NCI-H69 (cell line): ENCODE data around the gene BAIAP2.
A peak's percentile ranks its signal among the peaks of the same experiment; 100 is the strongest.

ENCODE experiments used
- DNase-seq: peaks from one replicate; lab custom pipeline; 2025; lab: John Stamatoyannopoulos, UW

Gene BAIAP2

GRCh38 chr17:81109957-81110356, 75.0 kb downstream of the BAIAP2 start:
- DNase-seq: no peak

- no peak for DNase-seq
Observed at GRCh38 chr17:81110488-81111040, 75.6 kb downstream of the BAIAP2 start.

DNA sequence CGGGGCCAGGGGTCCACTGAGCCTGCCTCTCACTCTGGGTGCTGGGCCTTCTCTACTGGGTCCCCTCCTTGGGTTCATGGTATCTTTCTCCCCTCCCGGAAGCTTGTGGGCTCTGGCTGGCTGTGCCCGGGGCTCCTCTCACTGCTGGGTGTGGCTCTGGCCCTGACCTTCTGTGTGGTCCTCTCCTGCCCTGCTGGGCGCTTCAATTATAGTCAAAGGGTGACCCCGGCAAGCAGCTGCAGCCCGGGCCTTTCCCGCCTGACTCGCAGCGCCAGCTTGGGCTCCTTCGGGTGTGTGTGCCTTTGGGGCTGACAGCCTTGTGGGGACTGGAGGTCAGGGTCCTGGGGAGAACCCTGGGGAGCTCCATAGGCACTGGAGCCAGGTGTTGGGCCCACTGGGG, 76.1 kb downstream of the BAIAP2 start:
- no peak for DNase-seq

DNA sequence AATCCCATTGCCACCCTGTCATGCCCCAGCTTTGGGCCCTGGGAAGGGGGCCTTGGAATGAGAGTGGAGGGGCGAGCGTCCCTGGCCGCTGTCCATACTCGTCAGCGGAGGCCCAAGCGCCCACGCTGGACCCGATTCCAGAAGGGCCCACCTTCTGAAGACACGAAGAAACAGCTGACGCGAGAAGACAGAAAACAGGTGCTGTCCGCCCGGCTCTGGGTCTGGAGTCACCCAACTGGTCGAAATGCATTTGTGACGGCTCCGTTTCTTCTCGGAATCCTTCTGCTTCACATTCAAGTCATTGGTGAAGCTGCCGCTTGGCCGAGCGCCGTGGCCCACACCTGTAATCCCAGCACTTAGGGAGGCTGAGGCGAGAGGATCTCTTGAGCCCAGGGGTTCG, 77.5 kb downstream of the BAIAP2 start:
- DNase-seq: no peak

DNA sequence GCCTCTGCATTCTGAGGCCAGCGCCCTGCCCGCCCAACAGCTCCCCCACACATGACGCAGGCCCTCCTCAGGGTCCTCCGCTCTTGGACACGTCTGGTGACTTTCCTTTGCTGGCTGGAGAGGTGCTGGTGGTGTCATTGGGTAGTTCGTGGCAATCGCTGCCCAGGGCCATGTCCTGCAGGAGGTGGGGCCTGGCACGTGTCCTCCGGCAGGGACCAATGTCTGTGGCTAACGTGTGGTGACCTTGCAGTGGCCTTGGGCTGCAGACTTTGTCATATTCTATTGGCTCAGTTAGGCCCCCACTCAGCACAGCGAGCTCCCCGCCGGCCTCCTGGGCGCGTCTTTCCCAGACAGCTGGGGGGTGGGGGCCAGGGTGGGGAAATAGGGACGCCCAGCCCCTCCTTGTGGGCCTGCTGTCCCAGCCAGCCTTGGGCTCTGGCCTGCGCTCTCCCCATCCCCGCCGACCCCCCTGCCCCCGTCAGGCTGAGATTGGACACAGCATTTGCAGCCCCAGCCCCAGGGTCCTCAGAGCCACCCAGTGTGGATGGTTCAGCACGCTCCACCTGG, 78.3 kb downstream of the BAIAP2 start:
- DNase-seq: no peak

DNA sequence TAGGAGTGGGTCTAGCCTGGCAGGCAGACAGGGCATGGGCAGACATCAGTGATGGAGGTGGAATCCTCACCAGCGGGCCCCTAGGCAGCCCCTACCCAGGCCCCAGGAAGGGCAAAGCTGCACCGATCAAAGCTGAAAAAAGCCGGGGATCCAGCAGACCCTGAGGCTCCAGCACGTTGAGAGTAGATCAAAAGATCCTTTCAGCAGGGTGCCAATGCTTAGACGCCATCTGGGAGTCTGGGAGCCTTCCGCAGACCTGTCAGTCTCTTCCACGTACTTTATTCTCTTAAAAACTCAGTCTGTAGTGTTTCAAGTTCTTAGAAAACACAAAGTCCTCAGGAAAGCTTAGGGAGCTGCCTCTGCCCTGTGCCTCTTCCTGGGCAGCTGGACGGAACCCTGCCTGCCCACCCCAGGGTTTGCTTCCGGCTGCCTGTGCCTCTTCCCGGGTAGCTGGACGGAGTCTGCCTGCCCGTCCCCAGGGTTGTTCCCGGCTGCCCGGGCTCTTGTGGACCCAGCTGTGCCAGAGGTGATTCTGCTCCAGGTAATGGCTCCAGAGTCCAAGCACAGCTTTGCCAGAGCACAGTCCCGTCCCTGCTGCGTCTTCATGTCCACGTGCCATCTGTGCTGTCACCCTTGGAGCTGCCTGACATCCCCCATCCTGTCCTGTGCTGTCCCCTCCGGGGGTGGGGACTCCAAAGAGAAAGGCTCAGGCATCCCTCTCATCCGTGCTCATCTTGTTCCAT, 79.6 kb downstream of the BAIAP2 start:
- no peak for DNase-seq

DNA sequence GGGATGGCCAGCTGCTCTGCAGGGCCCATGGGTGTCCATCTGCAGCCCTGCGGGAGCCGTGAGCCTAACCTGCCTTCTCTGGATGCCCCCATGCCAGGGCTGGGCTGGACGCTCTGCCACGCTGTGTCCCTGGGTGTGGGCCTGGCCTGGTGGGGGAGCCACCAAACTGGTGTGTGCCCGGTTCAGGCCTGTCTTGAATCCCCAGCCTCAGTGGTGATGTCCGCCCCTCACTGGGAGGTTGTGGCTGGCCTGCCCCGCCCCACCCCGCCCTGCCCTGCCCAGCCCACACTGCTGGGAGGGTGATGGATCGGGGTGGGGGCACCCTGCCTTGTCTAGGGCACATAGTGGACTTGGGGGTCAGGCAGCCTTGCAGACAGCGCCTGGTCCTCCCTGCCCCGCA, 80.3 kb downstream of the BAIAP2 start:
- DNase-seq: no peak

DNA sequence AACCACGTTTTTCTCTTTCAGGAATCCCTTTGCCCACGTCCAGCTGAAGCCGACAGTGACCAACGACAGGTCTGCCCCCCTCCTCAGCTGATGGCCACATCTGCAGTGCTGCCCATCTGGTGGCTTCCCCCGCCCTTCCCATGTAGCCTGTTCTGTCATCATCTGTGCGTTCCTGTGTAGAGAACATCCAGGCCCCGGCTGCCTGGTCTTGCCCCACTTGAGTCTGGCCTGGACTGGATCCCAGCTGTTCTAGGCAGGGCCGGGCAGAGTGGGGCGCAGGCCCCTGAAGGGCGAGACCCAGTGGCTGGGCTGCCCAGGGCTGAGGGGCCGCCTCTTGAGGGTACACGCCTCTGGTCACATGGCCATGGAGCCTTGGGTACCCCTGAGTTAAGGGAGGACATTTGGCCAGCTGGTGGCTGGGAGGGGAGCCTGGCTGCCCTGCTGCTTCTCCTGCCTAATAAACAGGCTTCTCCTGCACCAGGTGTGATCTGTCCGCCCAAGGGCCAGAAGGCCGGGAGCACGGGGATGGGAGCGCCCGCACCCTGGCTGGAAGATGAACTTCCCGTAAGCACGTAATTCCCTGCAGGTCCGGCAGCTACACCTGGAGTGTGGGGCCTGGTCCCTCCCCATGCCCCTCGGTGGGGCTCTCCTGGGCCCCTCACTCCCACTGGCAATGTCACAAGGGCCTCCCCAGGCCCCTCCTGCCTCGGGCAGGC, 81.0 kb downstream of the BAIAP2 start:
- no peak for DNase-seq

- DNase-seq: peak; percentile 37
Observed at GRCh38 chr17:81116704-81117103, 81.8 kb downstream of the BAIAP2 start.

- no peak for DNase-seq
Observed at GRCh38 chr17:81117672-81118198, 82.8 kb downstream of the BAIAP2 start.

- DNase-seq: peak; percentile 39
Observed at GRCh38 chr17:81118308-81119221, 83.6 kb downstream of the BAIAP2 start.

GRCh38 chr17:81119223-81120148, 84.5 kb downstream of the BAIAP2 start:
- peak; percentile 96 for DNase-seq

DNA sequence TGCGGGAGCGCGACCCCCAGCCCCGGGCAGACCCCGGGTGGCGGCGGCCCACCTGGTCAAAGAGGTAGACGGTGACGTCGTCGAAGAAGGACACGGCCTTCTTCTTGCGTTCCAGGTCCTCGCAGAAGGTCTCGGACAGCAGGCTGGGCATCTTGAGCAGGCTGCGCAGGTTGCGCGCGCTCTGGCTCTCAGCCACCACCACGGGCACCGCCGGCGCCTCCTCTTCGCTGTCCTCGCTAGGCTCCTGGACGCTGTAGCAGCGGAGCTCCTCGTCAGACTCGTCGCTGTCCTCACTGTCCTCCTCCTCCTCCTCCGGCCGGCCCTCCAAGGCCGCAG, 85.2 kb downstream of the BAIAP2 start:
- DNase-seq: peak; percentile 60

DNA sequence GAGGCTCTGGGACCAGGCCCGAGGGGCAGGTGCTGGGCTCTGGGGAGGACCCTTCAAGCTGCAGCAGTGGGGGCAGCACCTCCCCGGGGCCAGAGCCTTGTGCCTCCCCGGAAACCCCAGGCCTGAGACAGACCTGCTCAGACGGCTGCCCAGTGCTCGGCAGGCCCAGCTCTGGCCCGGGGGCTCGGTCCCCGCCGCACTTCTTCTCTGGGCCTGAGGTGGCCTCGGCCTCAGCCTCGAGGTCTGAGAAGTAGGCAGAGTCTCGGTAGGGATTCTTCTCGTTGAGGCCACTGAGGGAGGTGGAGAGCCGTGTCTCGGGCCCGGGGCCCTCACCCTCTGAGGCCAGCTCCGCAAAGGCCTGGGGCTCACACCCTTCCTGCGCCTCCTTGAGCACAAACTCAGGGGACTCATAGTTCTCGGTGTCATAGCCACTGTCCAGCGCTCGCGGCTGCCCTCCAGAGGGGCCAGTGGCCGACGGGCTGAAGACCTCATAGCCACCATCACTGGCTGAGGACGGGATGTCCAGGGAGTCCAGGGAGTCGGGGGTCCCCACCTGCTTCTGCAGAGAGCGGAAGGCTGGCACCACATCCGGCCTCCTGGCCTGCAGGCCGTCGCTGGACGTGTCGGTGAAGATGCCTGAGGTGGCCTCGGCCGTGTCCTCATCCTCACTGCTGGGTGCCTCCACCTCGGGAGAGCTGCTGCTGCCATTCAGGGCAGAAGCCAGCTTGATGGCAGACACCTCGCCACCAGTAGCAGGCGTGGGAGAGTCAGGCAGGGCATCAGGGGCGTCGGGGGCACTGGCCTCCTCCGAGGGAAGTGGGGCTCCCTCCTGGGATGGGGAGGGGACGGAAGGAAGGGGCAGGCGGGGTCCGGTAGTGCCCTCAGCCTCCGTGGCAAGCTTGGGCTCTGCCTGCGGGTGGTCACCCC, 86.0 kb downstream of the BAIAP2 start:
- DNase-seq: no peak

- no peak for DNase-seq
Observed at GRCh38 chr17:81121841-81122733, 87.1 kb downstream of the BAIAP2 start.

DNA sequence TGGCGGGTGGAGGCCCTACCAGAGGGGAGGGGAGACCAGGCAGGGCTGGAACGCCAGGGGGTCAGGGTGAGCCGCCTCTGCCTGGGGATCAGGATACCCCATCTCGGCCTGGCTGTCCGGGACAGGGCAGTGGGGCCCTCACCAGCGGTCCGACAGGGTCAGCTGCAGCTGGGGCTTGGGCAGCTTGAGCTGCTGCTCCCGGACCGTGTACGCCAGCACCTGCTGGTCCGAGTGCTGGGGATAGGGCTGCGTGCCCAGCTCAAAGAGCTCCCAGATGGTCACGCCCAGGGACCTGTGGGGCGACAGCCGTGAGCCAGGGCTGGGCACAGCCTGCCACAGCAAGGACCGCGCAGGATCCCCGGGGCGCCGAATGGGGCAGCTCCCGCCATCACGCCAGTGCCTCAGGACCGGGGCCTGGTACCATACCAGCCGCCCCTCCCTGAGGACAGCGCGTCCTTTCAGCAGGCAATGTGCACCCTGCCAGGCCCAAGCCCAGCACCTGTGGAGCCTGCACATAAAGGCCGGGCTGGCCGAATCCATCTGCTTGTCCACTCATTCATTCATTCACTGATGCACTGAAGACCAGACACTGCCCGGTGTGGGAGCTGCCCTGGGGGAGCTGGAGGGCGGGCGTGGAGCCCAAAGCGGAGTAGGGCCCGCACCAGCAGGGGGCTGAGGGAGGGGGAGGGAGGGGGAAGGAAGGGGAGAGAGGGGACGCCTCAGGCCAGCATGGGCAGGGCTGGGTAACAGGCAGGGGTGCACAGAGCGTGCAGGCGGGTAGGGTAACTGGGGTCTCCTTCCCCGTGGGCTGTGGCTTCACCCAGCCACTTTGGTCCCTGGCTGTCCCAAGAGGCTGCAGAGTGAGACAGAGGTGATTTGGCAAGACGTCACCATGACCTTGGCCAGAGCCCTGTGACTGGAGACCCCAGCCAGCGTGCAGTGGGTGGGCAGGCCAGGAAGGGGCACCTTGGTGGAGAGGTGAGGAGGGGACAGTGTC, 88.4 kb downstream of the BAIAP2 start:
- DNase-seq: no peak

DNA sequence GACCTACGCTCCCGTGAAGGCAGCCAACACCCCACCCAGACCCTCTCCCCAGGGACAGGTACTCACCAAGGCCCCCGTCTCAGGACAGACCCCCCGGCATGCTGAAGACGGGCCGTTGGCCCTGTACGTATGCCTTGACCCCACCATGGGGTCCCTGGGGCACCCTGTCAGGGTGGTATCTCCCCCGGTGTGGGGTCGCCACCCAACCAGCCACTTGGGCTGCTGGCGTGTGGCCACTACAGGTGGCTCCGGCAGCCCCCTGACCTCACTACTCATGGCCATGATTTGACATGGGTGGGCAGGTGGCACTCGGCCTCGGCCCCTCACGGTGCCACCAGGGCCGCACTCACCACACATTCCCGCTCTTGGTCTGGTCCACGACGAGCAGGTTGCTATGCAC, 89.4 kb downstream of the BAIAP2 start:
- DNase-seq: no peak
